COLO829 (cell line): Measurements from ENCODE around the gene NYAP1.
"Not testable (repeated sequence)": the region's sequence is repeated elsewhere in the genome, so short reads cannot be mapped to it uniquely, and the experiment has no call there.

ENCODE experiments used
- DNase-seq: peaks from one replicate; pipeline ENCODE4 v3.0.0; 2012; ENCODE audit warnings: low spot score

NYAP1 gene

DNA sequence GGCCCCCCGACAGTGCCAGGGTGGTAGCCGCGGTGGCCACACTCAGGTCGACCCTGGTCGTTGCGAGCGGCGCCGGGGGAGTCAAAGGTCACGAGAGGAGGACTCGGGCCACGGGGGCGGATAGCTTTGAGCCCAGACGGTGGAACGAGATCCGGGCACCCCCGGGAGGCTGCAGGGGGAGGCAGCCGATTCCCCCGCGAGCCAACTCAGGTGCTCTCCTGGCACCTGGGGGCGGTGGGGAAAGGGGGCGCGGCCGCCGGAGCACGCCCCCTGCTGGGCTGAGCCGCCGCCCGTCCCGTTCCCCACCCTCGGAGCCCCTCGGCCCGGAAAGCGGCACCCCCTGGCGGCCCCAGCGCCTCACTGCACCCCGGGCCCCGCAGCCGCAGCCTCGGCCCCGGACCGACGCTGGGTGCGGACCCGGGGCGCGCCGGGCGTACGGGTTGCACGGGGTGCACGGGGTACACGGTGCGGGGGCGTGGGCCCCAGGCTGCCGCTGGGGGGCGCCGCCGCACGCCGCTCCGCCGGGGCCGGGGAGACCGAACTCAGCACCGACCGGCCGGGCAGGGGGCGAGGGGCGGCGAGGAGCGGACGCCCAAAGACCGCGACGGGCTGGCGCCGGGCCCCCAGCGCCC, 521 bp upstream of the NYAP1 start:
- peak; percentile 44 for DNase-seq

- no peak for DNase-seq
These were observed 932 bp downstream of the NYAP1 start for GRCh38 chr7:100484673-100485045.

- no peak for DNase-seq
These were observed 1.7 kb downstream of the NYAP1 start for GRCh38 chr7:100485471-100485876.

DNA sequence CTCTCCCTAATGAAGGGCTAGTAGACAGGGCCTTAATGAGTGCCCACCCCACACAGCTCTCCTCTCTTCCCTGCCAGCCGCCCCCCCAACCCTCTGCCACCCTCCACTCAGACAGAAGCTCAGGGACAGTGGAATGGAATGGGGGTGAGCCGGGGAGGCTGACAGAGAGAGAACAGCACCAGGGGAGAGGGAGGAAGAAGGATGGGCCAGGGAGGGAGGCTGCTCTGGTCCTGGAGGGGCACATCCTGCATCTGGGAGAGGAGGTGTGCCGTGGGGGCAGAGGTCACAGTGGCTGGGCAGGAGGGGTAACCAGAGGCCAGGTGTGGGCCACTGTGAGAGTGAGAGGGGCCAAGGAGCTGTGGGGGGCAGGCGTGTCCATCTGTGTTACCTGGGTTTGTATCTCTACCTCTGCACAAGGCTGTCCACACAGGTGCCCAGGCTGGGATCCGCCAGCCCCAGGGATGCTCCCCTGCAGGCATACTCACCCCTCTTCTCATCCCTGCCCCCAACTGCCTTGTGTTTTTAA, 2.4 kb downstream of the NYAP1 start:
- no peak for DNase-seq

DNA sequence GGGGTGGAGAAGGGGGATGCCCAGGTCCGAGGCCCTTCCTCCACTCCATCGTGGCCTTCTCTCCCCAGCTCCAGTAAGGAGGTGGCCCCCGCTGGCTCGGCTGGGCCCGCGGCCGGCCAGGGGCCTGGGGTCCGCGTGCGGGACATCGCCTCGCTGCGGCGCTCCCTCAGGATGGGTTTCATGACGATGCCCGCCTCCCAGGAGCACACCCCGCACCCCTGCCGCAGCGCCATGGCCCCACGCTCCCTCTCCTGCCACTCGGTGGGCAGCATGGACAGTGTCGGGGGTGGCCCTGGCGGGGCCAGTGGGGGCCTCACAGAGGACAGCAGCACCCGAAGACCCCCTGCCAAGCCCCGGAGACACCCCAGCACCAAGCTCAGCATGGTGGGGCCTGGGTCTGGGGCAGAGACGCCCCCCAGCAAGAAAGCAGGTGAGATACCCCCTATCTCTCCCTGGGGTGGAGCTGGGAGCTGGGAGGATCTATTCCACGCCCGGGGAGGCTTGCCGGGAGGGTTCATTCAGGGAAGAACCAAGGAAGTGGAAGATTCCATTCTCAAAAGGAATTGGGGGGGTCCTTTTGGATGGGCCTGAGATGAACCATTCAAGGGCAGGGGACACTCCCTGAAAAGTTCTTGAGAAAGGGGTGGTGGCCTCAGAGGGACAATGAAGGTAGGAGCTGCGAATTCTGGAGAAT, 3.2 kb downstream of the NYAP1 start:
- no peak for DNase-seq

- DNase-seq = no peak
These were observed 4.8 kb downstream of the NYAP1 start for GRCh38 chr7:100488333-100489095.

- DNase-seq = no peak
These were observed 5.4 kb downstream of the NYAP1 start for GRCh38 chr7:100489121-100489520.

- peak; percentile 69 for DNase-seq
These were observed 6.1 kb downstream of the NYAP1 start for GRCh38 chr7:100489824-100490223.

- no peak for DNase-seq
These were observed 6.9 kb downstream of the NYAP1 start for GRCh38 chr7:100490483-100491191.

DNA sequence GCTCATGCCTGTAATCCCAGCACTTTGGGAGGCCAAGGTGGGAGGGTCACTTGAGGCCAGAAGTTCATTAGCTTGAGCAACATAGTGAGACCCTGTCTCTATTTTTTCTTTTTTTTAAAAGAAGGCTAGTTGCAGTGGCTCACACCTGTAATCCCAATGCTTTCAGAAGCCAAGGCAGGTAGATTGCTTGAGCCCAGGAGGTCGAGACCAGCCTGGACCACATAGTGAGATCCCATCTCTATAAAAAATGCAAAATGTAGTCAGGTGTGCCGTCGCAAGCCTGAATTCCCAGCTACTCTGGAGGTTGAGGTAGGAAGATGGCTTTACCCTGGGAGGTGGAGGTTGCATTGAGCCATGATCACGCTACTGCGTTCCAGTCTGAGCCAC, 7.5 kb downstream of the NYAP1 start:
- no peak for DNase-seq

DNA sequence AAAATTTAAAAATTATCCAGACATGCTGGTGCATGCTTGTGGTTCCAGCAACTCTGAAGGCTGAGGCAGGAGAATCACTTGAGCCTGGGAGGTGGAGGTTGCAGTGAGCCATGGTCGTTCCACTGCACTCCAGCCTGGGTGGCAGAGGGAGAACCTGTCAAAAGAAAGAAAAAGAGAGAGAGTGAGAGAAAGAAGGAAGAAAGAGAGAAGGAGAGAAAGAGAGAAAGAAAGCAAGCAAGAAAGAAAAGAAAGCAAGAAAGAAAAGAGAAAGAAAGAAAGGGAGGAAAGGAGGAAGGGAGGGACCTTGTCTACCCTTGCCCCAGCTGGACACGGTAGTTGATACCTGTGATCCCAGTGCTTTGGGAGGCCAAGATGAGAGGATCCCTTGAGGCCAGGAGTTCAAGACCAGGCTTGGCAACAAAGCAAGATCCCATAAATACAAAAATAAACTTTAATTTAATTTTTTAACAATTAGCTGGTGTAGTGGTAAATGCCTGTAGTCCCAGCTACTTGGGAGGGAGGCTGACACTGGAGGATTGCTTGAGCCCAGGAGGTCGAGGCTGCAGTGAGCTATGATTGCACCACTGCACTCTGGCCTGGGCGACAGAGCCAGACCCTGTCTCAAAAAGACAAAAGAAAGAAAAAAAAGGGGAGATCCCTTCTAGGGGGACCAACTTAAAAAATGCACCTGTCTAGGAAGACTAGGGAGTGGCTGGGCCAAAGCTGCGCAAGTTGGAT, 9.2 kb downstream of the NYAP1 start:
- no peak for DNase-seq

DNA sequence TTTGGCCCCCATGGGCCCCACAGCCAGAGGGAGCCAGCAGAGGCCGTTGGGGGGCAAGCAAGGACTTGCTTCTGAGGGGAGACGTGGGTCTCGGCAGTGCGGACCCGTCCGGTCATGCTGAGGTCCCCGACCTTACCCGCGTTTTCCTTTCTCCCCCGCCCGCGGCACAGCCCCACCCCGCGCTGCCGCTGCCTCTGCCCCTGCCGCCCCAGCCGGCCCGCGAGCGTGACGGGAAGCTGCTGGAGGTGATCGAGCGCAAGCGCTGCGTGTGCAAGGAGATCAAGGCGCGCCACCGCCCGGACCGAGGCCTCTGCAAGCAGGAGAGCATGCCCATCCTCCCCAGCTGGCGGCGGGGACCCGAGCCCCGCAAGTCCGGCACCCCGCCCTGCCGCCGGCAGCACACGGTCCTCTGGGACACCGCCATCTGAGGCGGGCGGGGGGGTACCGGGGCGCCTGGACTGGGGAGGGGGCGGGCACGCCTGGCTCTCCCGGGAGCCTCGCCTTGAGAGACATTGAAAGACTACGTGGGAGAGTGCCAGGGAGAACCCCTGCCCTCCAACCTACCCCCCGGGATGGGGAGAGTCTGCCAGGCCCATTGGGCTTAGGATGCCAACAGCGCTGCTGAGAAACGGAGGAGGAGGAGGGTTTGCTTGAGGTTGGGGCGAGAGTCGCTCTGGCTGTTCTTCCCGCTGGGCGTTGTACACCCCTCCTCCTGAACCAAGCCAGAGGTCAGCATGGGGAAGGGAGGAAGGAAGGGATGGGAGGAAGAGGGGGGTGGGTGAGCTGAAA, 9.9 kb downstream of the NYAP1 start:
- DNase-seq = no peak

GRCh38 chr7:100496509-100496908, 12.8 kb downstream of the NYAP1 start:
- DNase-seq = no peak

- DNase-seq = not testable (repeated sequence)
These were observed 17.0 kb downstream of the NYAP1 start for GRCh38 chr7:100500743-100501142.

DNA sequence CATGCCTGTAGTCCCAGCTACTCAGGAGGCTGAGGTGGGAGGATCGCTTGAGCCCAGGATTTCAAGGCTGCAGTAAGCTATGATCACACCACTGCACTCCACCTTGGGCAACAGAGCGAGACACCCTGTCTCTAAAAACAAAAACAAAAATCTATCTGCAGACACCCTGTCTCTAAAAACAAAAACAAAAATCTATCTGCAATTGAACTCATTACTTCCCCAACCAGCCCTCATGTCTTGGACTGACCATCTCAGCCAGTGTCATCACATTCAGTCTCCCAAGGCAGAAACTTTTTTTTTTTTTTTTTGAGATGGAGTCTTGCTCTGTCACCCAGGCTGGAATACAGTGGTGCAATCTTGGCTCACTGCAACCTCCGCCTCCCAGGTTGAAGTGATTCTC, 20.3 kb downstream of the NYAP1 start:
- not testable (repeated sequence) for DNase-seq

- DNase-seq = no peak
These were observed 21.3 kb downstream of the NYAP1 start for GRCh38 chr7:100504887-100505611.

GRCh38 chr7:100506356-100506923, 22.7 kb downstream of the NYAP1 start:
- no peak for DNase-seq

GRCh38 chr7:100509231-100509630, 25.5 kb downstream of the NYAP1 start:
- DNase-seq = no peak

- peak; percentile 83 for DNase-seq
These were observed 26.9 kb downstream of the NYAP1 start for GRCh38 chr7:100510437-100511239.
